Lung (tissue), 12 donors: ENCODE data around the gene S100A10. TPM values are rescaled to one million over a fixed set of nuclear protein-coding genes. Genes with fewer than 3 reads are reported as not detected.

Experiments
- ATAC-seq: fragments of 200-7000 bp; cut with Tn5 transposase; one replicate; pipeline ENCODE4 v1.9.1; 2020; ENCODE audit warnings: moderate number of reproducible peaks; ENCODE audit not compliant: insufficient read depth, low FRiP score
- DNase-seq, 3 donors: peaks; one replicate each; pipeline ENCODE4 v3.0.0-alpha.2; 2013 to 2017
- H3K27ac ChIP-seq, 2 donors: one replicate each; pipeline ENCODE4 v1.5.1; 2013; ENCODE audit warnings: mild to moderate bottlenecking in 2 of 2, moderate library complexity in 2 of 2, control low read depth in 1 of 2, inconsistent platforms in 1 of 2, low read depth in 1 of 2, low read length in 1 of 2
- H3K27me3 ChIP-seq, 3 donors: one replicate each; pipeline ENCODE4 v1.5.1; 2013; ENCODE audit warnings: low read length in 2 of 3; ENCODE audit not compliant: control insufficient read depth in 3 of 3, insufficient read depth in 3 of 3
- H3K36me3 ChIP-seq, 4 donors: one replicate each; pipeline ENCODE4 v1.5.1; 2013; ENCODE audit warnings: low read length in 4 of 4, mild to moderate bottlenecking in 1 of 4, moderate library complexity in 1 of 4; ENCODE audit not compliant: control insufficient read depth in 4 of 4, insufficient read depth in 4 of 4
- H3K4me1 ChIP-seq, 5 donors: one replicate each; pipeline ENCODE4 v1.5.1; 2013; ENCODE audit warnings: low read length in 5 of 5, mild to moderate bottlenecking in 2 of 5, moderate library complexity in 1 of 5; ENCODE audit not compliant: control insufficient read depth in 5 of 5, insufficient read depth in 5 of 5
- H3K4me3 ChIP-seq: one replicate; pipeline ENCODE4 v1.5.1; 2013; ENCODE audit warnings: mild to moderate bottlenecking, control low read depth, moderate library complexity
- H3K9ac ChIP-seq, 2 donors: one replicate each; pipeline ENCODE4 v1.5.1; 2013; ENCODE audit warnings: low read length in 2 of 2, control low read depth in 1 of 2; ENCODE audit not compliant: insufficient read depth in 1 of 2
- H3K9me3 ChIP-seq, 4 donors: one replicate each; pipeline ENCODE4 v1.5.1; 2013; ENCODE audit warnings: low read length in 3 of 4, mild to moderate bottlenecking in 1 of 4, moderate library complexity in 1 of 4; ENCODE audit not compliant: control insufficient read depth in 4 of 4, insufficient read depth in 3 of 4
- CTCF ChIP-seq: IDR thresholded peaks from 2 replicates; pipeline ENCODE4 v1.5.1; 2012; ENCODE audit warnings: mild to moderate bottlenecking; ENCODE audit errors: control extremely low read depth, extremely low read depth
- WGBS, 2 donors: extraction: QIAGEN DNeasy Blood & Tissue Kit; methylation state at CpG; one replicate each; pipeline ENCODE4 v1.1.7; 2013; 5-methylcytosine and 5-hydroxymethylcytosine counted together
- polyA plus RNA-seq, 2 donors: library from polyadenylated mRNA; stranded (reverse); fragments of 200-250 nt; gene quantifications; one replicate each; pipeline ENCODE4 v1.2.1, GENCODE V29; 2013
- total RNA-seq, 2 donors: library from RNA; depleted of rRNA in 1 of 2; stranded (reverse); fragments of >200 nt in 1 of 2; gene quantifications; one replicate each; pipeline ENCODE4 v1.2.1, GENCODE V29; 2014 to 2021
- donor health status: control.
- donor health status: control.
- donor health status: Bipolar disorder and iron deficiency.
- donor health status: healthy.
- donor health status: DM: yes; HTN: yes; CAD: no.

The S100A10 gene
- total and polyA plus RNA-seq, 4 donors, result 205 to 1,003 (median 674) TPM

GRCh38 chr1:151960780-151961513, 32.7 kb downstream of the S100A10 start:
- H3K9ac ChIP-seq, result no peak overlapping the region
- peaks cover 0 to 4% (median 0%) of the 10 kb centered on the region in 5 donors for H3K4me1 ChIP-seq
- no peaks in the 10 kb centered on the region for H3K36me3 ChIP-seq
- no peaks in the 10 kb centered on the region for H3K9me3 ChIP-seq
- no peak overlapping the region for H3K4me3 ChIP-seq
- WGBS, 2 donors, result 34 to 49% methylated on average over 2 of the region's 2 CpGs
- H3K27ac ChIP-seq, result peak overlapping the region in 1 of 2 donors; percentile 78
- DNase-seq (no peak), ATAC-seq (peak; percentile 69)
- no peak for TF ChIP-seq CTCF
- H3K27me3 ChIP-seq, result peaks cover 0 to 6% (median 3%) of the 10 kb centered on the region in 3 donors

- Histone ChIP-seq H3K9me3 (no peaks in the 10 kb centered on the region), H3K27ac (no peak overlapping the region), H3K4me3 (no peak overlapping the region), H3K36me3 (no peaks in the 10 kb centered on the region), H3K27me3 (peaks cover 0 to 4% (median 0%) of the 10 kb centered on the region in 3 donors), H3K4me1 (peaks cover 0 to 4% (median 0%) of the 10 kb centered on the region in 5 donors), H3K9ac (no peak overlapping the region)
- ATAC-seq (no peak), DNase-seq (no peak)
- TF ChIP-seq CTCF, result no peak
- WGBS, 2 donors, result 39 to 61% methylated on average over 2 of the region's 2 CpGs
Observed at GRCh38 chr1:151958959-151959358, 34.7 kb downstream of the S100A10 start.

- no peak for TF ChIP-seq CTCF
- Histone ChIP-seq H3K4me3 (no peak overlapping the region), H3K9me3 (no peaks in the 10 kb centered on the region), H3K9ac (no peak overlapping the region), H3K4me1 (peaks cover 0 to 3% (median 0%) of the 10 kb centered on the region in 5 donors), H3K36me3 (no peaks in the 10 kb centered on the region), H3K27ac (no peak overlapping the region), H3K27me3 (peaks cover 0 to 5% (median 4%) of the 10 kb centered on the region in 3 donors)
- ATAC-seq (no peak), DNase-seq (no peak)
- whole genome bisulfite sequencing, 2 donors, result 86 to 92% methylated on average over 3 of the region's 3 CpGs
Observed at GRCh38 chr1:151956957-151957497, 36.6 kb downstream of the S100A10 start.
